Endothelial cell (in vitro differentiated cells): Measurements from ENCODE around the gene NTRK2. TPM values are rescaled to one million over a fixed set of nuclear protein-coding genes. Genes with fewer than 3 reads are reported as not detected.

Experiments
- DNase-seq: peaks from one replicate; pipeline ENCODE4 v3.0.0; 2021; ENCODE audit warnings: low spot score
- H3K27ac Mint-ChIP-seq: one replicate; pipeline ENCODE4 v1.8.0; 2021; ENCODE audit warnings: mixed read lengths, inconsistent platforms; ENCODE audit not compliant: unreplicated experiment
- H3K27me3 Mint-ChIP-seq: one replicate; pipeline ENCODE4 v1.8.0; 2021; ENCODE audit warnings: mild to moderate bottlenecking, moderate library complexity, mixed read lengths, inconsistent platforms; ENCODE audit not compliant: unreplicated experiment
- H3K36me3 Mint-ChIP-seq: one replicate; pipeline ENCODE4 v1.8.0; 2021; ENCODE audit warnings: mild to moderate bottlenecking, low read depth, mixed read lengths, inconsistent platforms; ENCODE audit not compliant: unreplicated experiment
- H3K4me1 Mint-ChIP-seq: one replicate; pipeline ENCODE4 v1.8.0; 2021; ENCODE audit warnings: mild to moderate bottlenecking, mixed read lengths, inconsistent platforms; ENCODE audit not compliant: unreplicated experiment
- H3K4me3 Mint-ChIP-seq: one replicate; pipeline ENCODE4 v1.8.0; 2021; ENCODE audit warnings: mild to moderate bottlenecking, mixed read lengths, inconsistent platforms; ENCODE audit not compliant: unreplicated experiment
- H3K9me3 Mint-ChIP-seq: one replicate; pipeline ENCODE4 v1.8.0; 2021; ENCODE audit warnings: mixed read lengths, inconsistent platforms; ENCODE audit not compliant: unreplicated experiment
- total RNA-seq: library from RNA; stranded (reverse); fragmentation: NEBNext Ultra II Directional; extraction: Animal tissue kit (Norgen Biotek cat#: 25700); gene quantifications from one replicate; pipeline ENCODE4 v1.2.1, GENCODE V29; 2021; ENCODE audit not compliant: unreplicated experiment
- TF ChIP-seq, protein P1 (sequence below): fragments of 200-600 bp; sonication (generic); IDR thresholded peaks from one replicate; pipeline ENCODE4 v1.5.0; 2021; ENCODE audit warnings: antibody characterized with exemption; ENCODE audit not compliant: unreplicated experiment

NTRK2 gene
- total RNA-seq, 1 donor from 2014 or later: not detected

DNA sequence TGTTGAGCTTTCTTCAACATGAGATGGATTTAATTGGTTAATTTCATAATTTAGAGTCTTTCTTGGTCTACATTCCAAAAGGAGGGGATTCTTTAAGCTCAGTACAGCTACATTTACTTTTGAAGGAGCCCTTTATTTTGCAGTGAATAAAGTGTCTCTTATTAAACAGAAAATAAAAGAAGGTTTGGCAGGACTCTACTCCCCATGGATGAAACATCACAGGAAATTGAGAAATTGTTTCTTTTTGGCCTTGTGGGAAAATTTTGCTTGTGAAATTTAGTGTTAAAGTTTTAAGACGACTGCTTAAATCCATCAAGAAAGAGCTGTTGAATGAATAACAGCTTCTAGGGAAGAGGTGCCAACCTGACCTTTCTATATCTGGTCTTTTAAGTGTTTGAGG, 187.7 kb downstream of the NTRK2 start:
- no peak overlapping the region for H3K4me3 Mint-ChIP-seq
- peaks cover 11% of the 10 kb centered on the region for H3K4me1 Mint-ChIP-seq

DNA sequence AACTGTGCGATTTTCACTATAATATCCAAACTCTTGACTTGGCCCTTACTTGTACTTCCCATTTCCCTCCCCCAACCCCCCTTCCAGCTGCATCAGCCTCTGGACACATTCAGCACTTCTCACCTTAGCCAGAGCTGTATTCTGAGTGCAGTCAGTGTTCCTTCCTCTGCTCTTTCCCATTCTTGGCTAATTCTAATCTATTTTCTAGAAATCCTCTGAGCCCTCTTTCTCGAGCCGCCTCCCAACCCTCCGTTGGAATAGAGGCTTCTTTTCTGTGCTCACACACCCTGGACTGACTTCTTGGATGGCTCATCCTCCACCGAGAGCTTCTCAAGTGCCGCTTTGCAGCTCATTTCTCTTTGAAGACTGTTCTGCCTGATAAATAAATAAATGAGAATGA, 188.8 kb downstream of the NTRK2 start:
- Mint-ChIP-seq H3K27me3 (peaks cover 3% of the 10 kb centered on the region), H3K27ac (no peak overlapping the region), H3K4me3 (no peak overlapping the region), H3K36me3 (no peaks in the 10 kb centered on the region), H3K9me3 (no peaks in the 10 kb centered on the region), H3K4me1 (peaks cover 11% of the 10 kb centered on the region)
- TF ChIP-seq, protein P1, sequence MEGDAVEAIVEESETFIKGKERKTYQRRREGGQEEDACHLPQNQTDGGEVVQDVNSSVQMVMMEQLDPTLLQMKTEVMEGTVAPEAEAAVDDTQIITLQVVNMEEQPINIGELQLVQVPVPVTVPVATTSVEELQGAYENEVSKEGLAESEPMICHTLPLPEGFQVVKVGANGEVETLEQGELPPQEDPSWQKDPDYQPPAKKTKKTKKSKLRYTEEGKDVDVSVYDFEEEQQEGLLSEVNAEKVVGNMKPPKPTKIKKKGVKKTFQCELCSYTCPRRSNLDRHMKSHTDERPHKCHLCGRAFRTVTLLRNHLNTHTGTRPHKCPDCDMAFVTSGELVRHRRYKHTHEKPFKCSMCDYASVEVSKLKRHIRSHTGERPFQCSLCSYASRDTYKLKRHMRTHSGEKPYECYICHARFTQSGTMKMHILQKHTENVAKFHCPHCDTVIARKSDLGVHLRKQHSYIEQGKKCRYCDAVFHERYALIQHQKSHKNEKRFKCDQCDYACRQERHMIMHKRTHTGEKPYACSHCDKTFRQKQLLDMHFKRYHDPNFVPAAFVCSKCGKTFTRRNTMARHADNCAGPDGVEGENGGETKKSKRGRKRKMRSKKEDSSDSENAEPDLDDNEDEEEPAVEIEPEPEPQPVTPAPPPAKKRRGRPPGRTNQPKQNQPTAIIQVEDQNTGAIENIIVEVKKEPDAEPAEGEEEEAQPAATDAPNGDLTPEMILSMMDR: no peak
- no peak for DNase-seq

More for the DNA sequence above, 187.7 kb downstream of the NTRK2 start:
- Mint-ChIP-seq H3K27me3 (peaks cover 3% of the 10 kb centered on the region), H3K9me3 (no peaks in the 10 kb centered on the region), H3K36me3 (no peaks in the 10 kb centered on the region), H3K27ac (no peak overlapping the region)
- no peak for DNase-seq
- TF ChIP-seq, protein P1: no peak

DNA sequence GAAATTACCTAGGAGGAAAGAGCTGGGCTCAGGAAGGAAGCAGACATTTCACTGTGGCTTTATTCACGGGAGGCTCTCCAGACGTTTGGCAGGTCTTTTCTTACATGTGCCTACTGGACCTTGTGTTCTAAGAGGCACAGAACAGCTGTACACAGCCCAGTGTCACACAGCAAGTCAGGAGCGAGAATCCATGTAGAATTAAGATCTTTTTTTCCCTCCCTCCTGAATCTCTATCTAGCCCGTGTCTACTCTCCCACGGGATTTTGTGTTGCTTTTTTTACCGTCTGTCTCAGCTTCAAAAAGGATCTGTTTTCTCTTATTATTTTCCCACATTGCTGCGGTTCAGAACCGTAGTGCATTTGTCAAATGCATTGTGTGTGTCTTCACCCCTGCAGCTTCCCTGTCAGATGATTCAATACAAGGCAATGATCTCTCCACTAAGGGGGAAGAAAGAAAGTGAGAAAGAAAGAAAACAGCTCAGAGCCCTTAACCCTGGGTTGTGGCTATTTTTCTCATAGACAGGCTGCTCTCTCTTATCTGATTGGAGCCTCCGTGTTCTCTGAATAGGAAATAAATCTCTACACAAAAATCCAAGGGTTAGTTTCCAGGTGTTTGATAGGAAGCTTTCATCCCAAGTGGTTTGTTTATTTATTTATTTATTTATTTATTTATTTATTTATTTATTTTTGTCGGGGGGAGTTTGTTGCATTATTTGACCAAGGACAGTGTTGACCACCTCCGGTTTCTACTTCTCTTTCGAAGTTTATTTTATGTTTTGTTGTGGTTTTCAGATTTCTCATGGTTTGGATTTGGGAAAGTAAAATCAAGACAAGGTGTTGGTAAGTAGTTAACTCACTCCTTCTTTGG, 191.0 kb downstream of the NTRK2 start:
- no peak overlapping the region for H3K4me3 Mint-ChIP-seq
- TF ChIP-seq, protein P1: no peak
- no peak for DNase-seq
- H3K4me1 Mint-ChIP-seq: peaks cover 11% of the 10 kb centered on the region
- H3K27me3 Mint-ChIP-seq: peaks cover 3% of the 10 kb centered on the region
- no peaks in the 10 kb centered on the region for H3K9me3 Mint-ChIP-seq
- no peaks in the 10 kb centered on the region for H3K36me3 Mint-ChIP-seq
- no peak overlapping the region for H3K27ac Mint-ChIP-seq

DNA sequence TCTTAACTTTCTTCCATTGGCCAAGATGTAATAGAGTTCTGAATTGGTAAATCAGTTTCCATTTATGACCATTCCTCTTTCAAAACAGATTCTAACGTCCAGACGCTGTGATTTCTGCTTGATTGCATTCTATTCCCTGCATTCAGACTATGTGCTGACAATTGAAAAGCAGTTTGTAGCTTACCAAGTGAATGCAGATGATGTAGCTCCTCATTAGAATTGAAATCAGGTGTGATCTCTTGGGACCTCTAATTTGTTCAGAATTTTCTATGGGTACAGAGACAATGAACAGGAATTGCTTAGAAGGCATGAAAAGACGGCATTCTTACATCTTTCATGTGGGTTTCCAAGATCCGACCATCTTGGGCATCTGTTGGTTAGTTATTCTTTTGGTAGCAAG, 191.9 kb downstream of the NTRK2 start:
- H3K4me3 Mint-ChIP-seq: no peak overlapping the region
- no peak overlapping the region for H3K27ac Mint-ChIP-seq
- TF ChIP-seq, protein P1: no peak
- H3K27me3 Mint-ChIP-seq: peaks cover 3% of the 10 kb centered on the region
- DNase-seq: no peak
- H3K4me1 Mint-ChIP-seq: peaks cover 11% of the 10 kb centered on the region
- H3K9me3 Mint-ChIP-seq: no peaks in the 10 kb centered on the region
- H3K36me3 Mint-ChIP-seq: no peaks in the 10 kb centered on the region

DNA sequence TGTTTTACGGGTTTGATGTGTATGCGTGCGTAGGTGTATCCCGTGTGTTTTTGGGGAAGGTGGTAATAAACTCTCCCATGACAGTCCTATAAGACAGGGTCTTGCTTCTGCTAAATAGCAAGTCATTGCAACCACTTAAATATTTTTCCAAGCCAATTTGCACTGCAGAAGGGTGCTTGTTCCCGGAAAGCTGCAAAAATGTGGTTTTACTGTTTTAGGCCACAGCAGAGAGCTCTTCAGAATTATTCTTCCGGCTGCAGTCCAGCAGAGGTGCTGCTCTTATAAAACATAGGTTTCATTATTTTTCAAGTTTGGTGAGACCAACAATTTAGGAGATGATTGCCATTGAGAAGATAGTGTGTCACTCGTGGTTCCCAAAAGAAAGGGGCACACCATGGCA, 192.8 kb downstream of the NTRK2 start:
- H3K4me1 Mint-ChIP-seq: peaks cover 11% of the 10 kb centered on the region
- no peak for DNase-seq
- TF ChIP-seq, protein P1: no peak
- H3K9me3 Mint-ChIP-seq: no peaks in the 10 kb centered on the region
- H3K4me3 Mint-ChIP-seq: no peak overlapping the region
- H3K36me3 Mint-ChIP-seq: no peaks in the 10 kb centered on the region
- H3K27me3 Mint-ChIP-seq: peaks cover 1% of the 10 kb centered on the region
- no peak overlapping the region for H3K27ac Mint-ChIP-seq
